ENCODE results near the gene DNAH9.

The DNAH9 gene

DNA sequence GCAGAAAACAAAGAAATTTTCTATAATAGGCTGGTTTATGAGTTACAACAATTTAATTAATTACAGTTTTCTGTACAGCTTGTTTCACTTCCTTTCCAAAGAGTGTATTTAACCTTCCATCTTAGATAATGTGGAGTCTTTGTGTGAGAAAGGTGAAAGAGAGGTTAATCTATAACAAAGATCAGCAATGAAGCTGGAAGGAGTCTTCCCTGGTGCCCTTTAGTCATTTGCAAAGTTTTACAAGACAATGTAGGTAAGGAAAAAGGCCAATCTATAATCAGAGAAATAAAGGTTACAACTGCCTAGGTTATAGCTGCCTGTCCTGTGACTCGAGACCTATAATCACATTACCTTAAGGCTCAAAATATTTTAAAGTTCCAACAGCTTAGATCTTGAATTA, 257.0 kb downstream of the DNAH9 start:
- no peak for DNase-seq

DNA sequence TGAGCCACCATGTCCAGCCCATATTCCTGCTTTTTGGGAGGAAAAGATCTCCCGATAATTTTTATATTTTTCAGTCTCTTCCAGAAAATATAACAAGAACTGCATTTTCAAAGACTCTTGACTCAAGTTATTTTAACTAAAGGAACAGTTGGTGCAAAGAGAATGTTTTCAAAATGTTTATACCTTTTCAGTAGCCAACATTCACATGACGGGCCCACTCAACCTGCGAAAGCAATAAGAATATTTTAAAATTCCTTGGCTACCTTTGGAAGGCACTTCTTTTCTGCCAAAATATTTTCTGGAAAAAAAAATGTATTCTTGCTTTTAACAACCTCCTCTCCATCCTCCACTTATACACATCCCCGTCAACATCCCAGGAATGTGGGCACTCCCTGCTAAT, 258.7 kb downstream of the DNAH9 start:
- no peak for DNase-seq

DNA sequence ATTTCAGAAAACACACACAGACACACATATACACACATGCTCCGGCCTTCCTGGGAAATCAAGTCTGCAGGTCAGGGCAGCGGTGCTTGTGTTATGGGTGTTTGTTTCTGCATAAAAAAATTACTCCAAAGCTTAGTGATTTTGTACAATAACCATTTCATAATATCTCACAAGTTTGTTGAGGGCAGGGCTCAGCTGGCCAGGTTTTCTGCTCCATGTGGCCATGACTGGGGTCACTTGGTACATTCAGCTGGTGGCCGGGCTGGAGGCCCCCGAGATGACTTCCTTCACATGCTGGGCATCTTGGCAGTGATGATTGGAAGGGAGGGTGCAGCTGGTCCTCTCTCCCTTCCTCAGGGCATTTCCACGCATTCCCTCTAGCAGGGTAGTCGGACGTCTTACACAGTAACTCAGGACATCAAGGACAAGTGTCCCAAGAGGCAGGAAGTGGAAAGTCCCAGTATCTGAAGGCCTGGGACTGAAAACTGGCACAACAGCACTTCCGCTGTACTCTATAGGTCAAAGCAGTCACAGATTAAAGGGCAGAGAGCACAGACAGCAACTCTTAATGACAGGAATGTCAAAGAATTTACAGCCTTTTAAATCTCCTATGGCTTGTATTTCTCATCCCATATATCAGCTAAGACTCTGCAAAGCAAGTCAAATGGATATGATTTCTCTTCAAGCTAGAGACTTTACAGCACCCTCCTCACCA, 271.6 kb downstream of the DNAH9 start:
- no peak for DNase-seq

DNA sequence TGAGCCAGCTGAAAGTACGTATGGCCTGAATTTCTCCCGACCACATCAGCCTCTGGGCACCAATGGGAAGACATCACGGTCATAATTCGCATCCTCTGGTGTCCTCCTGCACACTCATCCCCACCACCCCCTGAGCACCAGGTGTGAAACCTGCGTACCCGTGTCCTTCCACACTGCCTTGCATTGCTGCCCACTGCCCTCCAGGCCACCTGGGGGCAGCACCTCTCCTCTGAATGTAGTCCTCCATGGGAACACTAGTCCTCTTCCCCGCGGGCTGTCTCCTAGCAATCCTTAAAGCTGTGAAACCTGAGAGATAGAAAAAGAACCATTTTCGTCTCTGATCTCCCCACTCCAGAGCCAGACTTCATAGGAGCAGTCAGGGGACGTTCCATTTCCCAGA, 273.5 kb downstream of the DNAH9 start:
- no peak for DNase-seq

DNA sequence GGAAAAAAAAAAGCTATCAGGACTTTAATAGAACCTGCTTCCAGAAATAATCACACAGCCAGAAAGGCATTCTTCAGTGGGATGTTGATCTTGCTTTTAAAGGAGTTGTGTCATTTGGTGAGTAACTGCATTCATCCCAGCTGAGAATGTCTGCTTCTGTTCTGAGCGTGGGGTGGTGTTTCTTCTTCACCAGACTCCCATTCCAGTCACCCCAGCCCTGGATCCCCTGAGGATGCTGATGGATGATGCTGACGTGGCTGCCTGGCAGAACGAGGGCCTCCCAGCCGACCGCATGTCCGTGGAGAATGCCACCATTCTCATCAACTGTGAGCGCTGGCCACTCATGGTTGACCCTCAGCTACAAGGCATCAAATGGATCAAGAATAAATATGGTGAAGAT, 276.5 kb downstream of the DNAH9 start:
- no peak for DNase-seq

DNA sequence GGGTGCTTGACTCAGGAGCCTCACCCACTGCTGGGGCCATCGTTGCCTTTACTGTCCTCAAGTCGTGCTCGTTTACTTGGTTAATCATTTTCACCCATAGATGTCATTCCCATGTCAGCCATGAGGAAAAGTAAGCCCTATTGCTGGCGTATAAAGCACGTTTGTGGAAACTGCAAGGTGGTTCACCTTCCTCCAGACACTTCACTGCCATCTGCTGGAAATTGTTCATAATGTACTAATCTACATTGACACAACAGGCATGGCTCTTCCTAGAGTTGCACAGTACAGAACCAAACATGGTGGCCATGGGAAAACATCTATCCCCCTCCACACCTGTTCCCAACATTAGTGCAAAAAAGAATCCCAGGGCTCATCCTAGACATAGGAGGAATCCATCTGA, 282.4 kb downstream of the DNAH9 start:
- DNase-seq, result no peak

DNA sequence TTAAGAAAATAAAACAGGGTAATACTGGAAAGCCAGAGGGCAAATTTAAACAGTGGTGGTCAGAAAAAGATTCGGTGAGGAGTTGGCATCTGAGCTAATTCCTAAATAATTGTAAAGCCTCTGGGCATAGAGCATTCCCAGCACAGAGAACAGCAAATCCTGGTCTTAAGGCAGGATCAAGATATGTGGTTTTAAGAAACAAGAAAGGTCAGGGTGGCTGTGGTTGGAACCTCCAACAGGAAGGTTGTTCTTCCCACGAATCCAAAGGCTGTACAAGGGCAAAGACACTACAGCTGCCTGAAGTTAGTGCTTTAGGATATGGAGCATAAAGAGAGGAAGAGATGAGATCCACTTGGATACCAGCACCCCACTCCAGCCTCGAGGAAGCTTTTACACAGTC, 284.4 kb downstream of the DNAH9 start:
- no peak for DNase-seq

DNA sequence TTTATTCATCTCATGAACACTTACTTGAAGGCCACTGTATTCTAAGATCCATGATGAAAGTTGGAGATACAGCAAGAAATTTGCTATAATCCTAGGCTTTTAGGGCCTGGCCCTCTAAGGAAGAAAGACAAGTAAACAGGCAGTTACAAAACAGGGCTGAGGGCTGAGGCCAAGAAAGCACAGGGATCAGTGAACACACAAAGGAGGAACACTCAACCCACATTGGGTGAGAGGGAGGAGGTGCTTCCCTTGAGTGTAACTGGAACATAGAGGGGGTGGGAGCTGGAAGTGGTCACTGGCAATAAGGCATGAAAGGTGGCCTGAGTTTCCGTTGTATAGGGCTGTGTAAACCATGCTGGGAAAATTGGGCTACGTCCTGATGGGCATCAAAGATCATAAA, 286.8 kb downstream of the DNAH9 start:
- no peak for DNase-seq

DNA sequence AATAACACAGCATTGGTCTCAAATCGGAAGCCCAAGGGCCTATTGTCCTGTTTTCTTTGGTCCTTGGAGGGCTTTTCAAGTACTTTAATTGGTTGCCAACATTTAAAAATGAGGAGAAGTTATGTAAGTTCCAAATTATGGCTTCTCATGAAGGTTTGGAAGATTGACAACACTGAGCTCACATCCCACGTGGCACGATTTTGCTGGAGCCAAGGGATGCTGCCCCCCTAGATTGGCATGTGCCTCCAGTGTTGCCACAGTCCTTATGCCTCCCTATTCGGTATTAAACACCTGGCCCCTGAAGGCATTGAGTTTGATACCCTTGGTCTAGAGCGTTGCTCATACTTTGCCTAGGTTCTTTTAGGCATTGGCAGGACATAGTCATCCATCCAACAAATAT, 291.0 kb downstream of the DNAH9 start:
- DNase-seq, result no peak

DNA sequence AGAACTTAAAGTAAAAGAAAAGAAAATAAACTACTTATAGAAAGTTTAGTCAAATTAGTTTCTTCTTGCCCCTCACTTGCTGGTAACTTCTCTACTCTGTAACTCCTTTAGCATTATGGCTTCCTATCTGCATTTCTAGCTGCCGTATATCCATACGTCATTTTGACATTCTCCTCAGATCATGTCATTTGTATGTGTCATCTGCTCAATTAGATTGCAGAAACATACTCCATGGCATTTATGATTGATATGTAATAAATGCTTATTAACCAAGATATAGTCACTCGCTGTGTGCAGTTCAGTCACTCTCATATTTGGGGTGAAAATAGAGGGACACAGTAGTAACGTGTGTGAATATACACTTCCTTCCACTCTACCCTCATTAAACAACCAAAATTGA, 295.6 kb downstream of the DNAH9 start:
- DNase-seq, result no peak

DNA sequence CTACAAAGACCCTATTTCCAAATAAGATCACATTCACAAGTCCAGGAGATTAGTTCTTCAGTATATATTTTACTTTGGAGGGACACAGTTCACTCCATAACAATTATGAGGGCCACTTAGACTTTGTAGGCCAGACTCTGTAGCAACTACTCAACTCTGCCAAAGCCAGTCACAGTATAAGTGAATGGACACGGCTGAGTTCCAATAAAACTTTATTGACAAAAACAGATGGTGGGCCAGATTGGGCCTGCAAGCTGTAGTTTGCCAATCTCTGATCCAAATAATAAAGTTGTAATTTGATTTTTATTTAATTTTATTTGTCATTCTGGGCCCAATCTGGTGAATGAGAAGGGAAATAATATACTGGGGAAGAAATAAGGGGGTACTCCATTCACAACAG, 297.9 kb downstream of the DNAH9 start:
- DNase-seq, result no peak

DNA sequence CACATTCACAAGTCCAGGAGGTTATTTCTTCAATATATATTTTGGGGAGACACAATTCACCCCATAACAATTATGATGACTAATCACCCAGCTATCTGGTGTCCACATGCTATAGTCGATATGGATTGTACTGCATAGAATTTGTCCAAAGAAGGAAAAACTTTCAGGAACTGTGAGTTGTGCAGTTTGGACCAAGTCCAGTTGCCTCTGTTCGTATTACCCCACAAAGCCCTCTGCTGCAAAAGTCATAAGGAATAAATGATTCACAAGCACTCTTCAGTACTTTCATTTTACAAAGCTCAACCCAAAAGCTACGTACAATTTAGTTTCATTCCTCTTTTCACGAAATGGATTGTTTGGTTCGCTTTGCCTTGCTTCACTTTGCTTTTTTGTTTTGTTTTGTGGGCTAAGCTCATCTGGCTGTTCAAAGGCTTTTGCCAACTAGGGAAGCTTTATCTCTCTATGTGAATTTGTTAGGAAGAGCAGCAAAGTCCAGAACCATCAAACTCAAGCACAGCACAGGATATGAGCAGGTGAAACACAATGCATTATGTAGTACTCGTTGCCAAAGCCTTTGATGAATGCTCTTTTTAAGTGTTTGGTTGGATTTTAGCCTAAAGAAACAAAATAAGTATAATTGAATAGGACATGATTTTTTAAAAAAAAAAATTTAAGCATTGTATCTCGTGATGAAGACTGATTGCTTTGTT, 300.4 kb downstream of the DNAH9 start:
- DNase-seq, result no peak

DNA sequence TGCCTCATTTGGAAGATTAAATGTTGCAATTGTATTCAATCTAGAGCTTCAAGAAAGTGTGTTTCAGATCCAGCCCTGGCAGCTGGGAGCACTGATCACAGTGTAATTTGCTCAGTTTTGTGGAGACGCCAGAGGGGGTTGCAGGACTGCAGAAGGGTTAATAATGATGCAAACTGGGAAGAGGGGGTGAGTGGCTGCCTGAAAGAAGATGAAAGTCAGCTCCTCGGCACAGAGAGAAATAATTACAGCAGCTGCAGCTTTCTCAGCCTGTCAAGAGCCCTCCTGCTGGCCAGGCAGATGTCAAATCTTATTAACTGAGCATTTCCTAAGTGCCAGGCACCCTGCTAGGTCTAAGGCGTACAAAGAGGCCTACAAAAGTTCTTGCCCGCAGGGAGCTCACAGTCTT, 301.3 kb downstream of the DNAH9 start:
- DNase-seq, result no peak

DNA sequence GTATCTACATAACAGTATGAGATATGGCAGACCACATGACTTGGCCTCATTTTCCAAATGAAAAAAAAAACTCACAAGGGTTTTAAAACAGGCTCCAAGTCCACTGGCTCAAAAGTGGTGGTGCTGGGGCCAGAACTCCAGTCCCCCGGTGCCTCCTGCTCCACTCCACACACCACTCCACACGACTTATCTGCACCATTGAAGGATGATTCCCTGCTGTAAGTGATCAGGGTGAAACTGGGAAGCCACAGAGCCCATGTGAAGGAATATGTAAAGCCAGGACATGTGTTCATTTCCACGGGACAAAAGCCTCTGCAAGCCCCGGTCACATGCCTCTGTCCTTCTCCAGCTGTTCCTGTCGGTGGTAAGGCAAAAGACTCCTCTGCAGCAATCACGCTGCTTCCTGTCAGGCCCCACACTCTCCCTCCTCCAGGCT, 301.8 kb downstream of the DNAH9 start:
- no peak for DNase-seq

DNA sequence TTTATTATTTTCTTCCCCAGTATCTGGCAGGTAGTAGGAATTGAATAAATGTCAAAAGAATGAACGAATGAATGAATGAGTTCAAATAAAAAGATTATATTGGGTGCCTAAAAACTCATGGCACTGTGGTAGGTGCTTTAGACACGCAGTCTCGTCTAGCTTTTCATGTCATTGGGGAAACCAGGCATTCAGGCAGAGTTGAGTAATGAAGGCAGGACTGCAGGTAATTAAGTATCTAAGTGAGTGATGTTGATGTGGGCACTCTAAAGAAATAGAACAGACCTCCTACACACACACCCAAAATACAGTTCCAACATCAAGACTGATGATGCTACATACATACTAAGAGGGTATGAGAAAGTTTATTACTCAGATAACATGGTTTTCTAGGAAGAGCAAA, 302.4 kb downstream of the DNAH9 start:
- no peak for DNase-seq

DNA sequence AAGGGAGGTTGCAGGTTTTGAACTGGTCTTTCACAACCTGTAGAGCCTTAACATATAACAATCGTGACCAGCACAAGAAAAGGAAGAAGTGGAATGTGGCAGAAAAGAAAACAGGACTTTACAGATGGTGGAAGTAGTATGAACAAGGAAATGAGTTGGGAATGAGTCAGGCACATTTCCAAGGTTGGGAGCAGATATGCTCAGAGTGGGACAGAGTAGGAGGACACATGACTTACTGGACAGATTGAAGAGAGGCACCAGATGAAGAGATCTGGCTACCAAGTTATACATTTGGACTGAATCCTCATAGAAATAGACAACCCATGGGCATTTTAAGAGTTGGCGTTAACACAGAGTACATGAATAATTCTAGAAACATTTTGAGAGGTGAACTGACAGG, 303.7 kb downstream of the DNAH9 start:
- DNase-seq, result no peak

DNA sequence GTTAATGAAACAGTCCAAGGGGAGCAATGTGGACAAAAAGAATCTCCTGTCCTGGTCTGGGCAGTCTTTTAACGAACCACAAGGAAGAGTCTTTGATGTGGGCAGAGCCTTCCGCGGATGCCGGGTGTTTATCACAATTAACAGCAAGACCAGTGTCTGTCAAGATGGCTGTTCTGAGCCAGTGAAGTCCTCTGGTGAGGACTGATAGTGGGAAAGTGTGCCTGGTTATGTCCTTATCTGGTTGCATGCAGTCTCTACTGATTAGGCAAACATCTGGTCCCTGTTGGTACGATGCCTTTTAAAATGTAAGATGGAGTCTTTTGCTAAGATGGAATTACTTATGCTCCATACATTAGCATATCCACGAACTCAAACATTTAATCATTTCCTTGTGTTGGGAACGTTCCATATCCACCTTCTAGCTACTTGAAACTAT, 310.5 kb downstream of the DNAH9 start:
- DNase-seq, result no peak

DNA sequence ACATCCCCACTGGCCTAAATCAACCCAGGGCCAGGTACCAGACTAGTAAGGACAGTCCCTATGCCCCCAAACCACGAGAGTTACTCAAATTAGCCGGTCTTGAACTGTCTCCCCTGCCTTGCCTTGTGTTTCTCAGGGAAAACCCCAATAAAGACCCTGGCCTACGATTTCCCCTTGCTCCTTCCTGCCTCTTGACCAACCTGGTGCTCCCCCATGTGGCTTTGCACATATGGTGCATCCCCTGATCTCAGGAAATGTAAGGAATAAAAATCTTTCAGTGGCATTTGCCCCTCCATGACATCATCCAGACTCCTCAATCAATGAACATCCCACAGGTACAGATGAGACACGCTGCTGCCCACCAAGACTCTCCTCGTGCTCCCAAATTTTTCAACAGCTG, 311.1 kb downstream of the DNAH9 start:
- no peak for DNase-seq

DNA sequence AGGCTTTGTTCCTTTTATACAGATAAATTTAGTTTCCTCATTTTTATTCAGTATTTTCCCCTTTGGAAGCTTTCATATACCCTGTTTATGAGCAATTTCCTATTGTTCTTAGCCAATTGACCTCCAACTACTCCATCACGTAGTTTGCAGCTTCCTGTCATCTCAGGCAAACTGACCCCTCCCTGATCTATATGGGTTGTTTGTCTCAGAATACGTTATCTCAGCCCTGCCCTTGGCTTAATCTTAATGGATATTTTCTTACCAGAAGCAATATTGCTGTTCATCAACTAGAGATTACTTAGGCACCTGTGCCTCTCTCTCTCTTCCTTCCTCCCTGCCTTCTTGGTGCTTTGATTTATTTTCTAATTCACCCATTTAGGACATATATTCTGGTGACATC, 317.8 kb downstream of the DNAH9 start:
- no peak for DNase-seq

DNA sequence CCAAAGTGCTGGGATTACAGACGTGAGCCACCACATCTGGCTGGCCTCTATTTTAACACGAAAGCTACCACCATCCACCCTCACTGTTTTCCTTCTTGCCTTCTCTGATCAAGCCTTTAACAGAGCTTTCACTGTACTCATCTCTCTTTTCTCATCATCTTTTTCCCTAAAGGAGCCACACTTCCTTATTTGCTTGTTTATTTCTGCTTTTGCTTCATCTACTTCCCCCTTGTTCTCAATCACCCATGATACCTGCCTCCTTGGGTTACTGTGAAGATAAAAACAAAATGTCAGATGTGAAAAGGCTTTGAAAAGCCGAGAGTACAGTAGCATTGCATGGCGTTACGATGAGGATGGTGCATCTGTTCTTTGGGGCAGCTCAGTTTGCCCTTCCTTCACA, 319.1 kb downstream of the DNAH9 start:
- no peak for DNase-seq

DNA sequence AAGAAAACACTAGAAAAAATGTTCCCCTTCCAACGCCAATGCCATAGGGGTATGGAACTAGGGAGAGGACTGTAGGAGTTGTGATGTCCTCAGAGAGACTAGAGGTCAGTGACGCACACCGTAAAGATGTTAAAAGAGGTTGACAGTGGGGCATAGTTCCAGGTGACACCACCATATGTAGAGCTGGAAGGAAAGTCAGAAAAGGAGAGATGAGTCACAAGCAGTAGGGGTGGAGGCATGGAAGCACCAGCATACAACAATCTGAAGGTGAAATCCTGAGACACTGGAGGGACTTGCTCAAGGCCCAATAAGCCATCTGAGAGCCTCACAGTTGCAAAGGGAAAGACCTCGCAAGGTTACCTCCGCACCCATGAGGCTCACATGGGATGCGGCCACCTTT, 323.0 kb downstream of the DNAH9 start:
- DNase-seq, result no peak

DNA sequence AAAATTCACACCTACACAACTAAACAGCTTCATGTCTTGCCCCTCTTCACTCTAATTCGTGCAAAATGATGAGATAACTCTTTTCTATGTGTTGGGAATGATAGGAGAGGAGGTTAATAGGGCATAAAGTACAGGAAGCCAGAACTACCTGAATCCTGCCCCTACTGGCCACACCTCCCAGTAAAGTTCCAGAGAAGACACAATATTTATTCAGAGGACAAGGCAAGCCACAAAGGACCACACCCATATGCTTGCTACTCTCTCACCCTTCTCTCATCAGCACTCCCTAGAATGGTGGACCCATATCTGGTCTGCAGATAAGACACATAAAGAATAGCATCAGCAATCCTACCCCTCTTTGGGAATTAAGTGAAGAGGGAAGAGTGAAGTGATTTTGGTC, 324.4 kb downstream of the DNAH9 start:
- no peak for DNase-seq

DNA sequence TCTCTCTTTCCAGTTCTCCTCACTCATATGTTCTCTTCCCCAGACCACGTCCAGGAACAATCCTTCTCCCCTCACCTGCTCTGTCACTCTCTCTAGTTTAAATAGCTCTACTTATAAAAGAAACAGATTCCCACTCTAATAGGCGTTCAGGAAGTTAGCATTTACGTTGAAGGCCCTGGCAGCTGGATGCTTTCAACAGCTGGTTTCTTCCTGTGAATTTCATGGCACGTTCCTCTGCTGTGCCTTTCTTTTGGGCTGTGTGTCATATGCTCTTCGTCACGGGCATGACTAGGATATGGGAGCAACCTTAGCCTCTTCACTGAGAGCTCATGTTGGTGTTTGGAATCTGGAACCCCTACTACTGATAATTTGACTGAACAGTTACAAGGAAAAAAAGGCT, 325.8 kb downstream of the DNAH9 start:
- no peak for DNase-seq

DNA sequence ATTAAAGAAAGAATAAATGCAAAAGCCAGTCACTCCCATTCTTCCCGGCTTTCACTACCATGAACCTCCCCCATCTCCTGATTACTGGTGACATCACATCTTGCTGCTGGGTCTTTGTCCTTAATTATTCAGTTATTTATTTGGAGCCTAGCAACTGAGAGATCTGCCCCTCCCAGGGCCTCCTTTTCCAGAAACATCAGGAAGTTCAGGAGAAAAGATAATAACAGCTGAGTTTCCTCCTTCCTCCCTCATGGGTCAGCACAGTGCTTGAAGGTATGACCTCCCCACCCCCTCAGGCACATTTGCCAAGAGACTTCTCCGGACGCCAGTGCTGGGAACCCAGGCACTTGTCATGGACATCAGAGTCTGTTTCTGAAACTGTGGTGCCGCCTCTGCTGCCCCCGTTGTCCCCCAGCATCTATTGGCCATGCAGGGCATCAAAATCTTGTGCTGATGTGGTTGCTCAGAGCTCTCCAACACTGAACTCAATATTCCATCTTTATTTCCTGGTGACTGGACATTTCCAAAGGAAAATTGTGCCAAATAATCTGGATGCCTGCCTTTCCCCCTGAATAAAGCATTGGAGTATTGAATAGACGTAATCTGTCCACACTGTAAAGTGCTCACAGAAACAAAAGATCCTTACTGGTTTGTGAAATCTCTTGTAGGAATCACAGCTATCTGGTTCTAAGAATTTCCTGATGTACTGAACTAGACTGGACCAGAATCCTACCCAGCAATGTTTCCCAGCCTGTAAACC, 327.2 kb downstream of the DNAH9 start:
- no peak for DNase-seq

Measured in stimulated activated naive CD4-positive, alpha-beta T cell treated with Interleukin-2 at 50 U/mL for 16 hours (primary cell).